K562 (cell line): Measurements from ENCODE around the gene ZCCHC17. TPM values are rescaled to one million over a fixed set of nuclear protein-coding genes. Genes with fewer than 3 reads are reported as not detected.

ENCODE experiments used
- ASH1L ChIP-seq: fragments of 450-650 bp; IDR thresholded peaks from 2 replicates; pipeline ENCODE4 v1.6.1; 2018; ENCODE audit warnings: borderline replicate concordance, mild to moderate bottlenecking, low read depth; ENCODE audit not compliant: partially characterized antibody
- BCOR ChIP-seq: fragments of 450-650 bp; IDR thresholded peaks from 2 replicates; pipeline ENCODE4 v1.6.1; 2016
- BRD4 ChIP-seq: fragments of 200-600 bp; sonication (generic); IDR thresholded peaks from 2 replicates; pipeline ENCODE4 v1.6.1; 2017; ENCODE audit warnings: inconsistent platforms
- MYC ChIP-seq, 2 experiments: fragments of 250-450 bp in 1 of 2; sonication (Bioruptor Pico) in 1 of 2; IDR thresholded peaks; 2 replicates each; pipeline versions ENCODE4 v1.5.1 to v1.6.1; 2012 to 2021; ENCODE audit warnings: low read depth in 2 of 2, borderline replicate concordance in 1 of 2, improper control_type of control experiment in 1 of 2, low read length in 1 of 2, mild to moderate bottlenecking in 1 of 2, moderate library complexity in 1 of 2
- TOE1 ChIP-seq, 2 experiments: fragments of 450-650 bp in 1 of 2; sonication (generic) in 1 of 2; formaldehyde crosslinking in 1 of 2; IDR thresholded peaks; 2 replicates each; pipeline versions ENCODE4 v1.7.1 to v1.8.0; 2016 to 2022; ENCODE audit warnings: borderline replicate concordance in 2 of 2, mild to moderate bottlenecking in 2 of 2, antibody characterized with exemption in 1 of 2, inconsistent platforms in 1 of 2, low read depth in 1 of 2, missing genetic modification reagents in 1 of 2, moderate library complexity in 1 of 2
- XRCC4 ChIP-seq: IDR thresholded peaks from one replicate; pipeline ENCODE4 v1.6.1; 2011; ENCODE audit not compliant: insufficient read depth, insufficient read length; ENCODE audit errors: extremely low read depth
- polyA plus RNA-seq, 8 experiments: library from polyadenylated mRNA; depleted of rRNA in 4 of 8; stranded (reverse) in 5 of 8; unstranded in 3 of 8; fragments of >200 nt; fragmentation: Nextera tagmentation in 2 of 8; fragmentation: Illumina TruSeq in 1 of 8; extraction: Ambion mirVana in 2 of 8; extraction: Trizol in 1 of 8; gene quantifications; 2 replicates each; pipeline versions ENCODE4 v1.2.1 to v1.2.3, GENCODE V29; 2011 to 2014; ENCODE audit warnings: inconsistent platforms in 1 of 8, missing spikeins in 1 of 8
- total RNA-seq, 7 experiments: library from RNA; depleted of rRNA in 6 of 7; stranded (reverse); fragments of >200 nt in 6 of 7; fragmentation: Illumina TruSeq in 2 of 7; extraction: Trizol in 2 of 7; gene quantifications; 2 replicates each; pipeline versions ENCODE4 v1.2.1 to v1.2.3, GENCODE V29; 2011 to 2021; ENCODE audit warnings: low replicate concordance in 1 of 7
- TF ChIP-seq, protein P1 (sequence below): sonication (generic); formaldehyde crosslinking; IDR thresholded peaks from 2 replicates; pipeline ENCODE4 v1.8.1; 2023; ENCODE audit warnings: missing genetic modification reagents, mild to moderate bottlenecking, borderline replicate concordance
- TF ChIP-seq, protein P2 (sequence below): sonication (generic); formaldehyde crosslinking; IDR thresholded peaks from 2 replicates; pipeline ENCODE4 v1.8.0; 2022; ENCODE audit warnings: missing genetic modification reagents, mild to moderate bottlenecking, borderline replicate concordance
- TF ChIP-seq, protein P3 (sequence below): fragments of 450-650 bp; formaldehyde crosslinking; IDR thresholded peaks from 2 replicates; pipeline ENCODE4 v1.4.0; 2022; ENCODE audit warnings: missing genetic modification characterization
- TF ChIP-seq, protein P4 (sequence below): sonication (generic); formaldehyde crosslinking; IDR thresholded peaks from 2 replicates; pipeline ENCODE4 v1.8.0; 2022; ENCODE audit warnings: mild to moderate bottlenecking, missing genetic modification reagents

The ZCCHC17 gene
- total and polyA plus RNA-seq, 9 of the 15 experiments (the other 6 are each of a cell fraction or from before 2014, with no cell fraction given) = 46.9 to 150 (median 74.7) TPM

DNA sequence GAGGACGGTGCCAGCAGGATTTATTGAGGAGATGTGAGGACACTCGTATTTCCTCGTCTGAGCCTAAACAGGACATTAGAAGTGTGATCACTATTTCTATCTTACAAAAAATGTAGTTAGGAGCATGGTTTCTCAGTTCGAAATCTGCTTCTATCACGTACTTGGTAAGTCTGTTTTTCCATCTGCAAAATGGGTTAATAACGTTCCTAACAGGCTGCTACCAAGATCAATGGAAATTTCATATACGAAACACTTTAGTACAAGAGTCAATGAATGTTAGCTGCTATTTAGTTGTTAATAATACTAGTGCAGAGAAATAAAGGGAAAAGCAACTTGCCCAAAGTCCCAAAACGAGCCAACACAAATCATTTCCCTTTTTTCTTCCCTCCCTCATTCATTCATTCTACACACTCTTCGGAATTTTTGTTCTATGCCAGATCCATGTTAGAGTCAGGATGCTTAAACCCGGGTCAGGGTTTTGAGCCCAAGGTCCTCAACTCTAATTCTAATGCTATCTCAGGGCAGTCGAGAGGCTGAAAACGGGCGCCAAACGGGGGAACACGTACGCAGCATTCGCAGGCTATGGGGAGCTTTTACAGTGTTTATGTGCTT is 852 bp upstream of the ZCCHC17 start (continued):
- TF ChIP-seq, protein P1, sequence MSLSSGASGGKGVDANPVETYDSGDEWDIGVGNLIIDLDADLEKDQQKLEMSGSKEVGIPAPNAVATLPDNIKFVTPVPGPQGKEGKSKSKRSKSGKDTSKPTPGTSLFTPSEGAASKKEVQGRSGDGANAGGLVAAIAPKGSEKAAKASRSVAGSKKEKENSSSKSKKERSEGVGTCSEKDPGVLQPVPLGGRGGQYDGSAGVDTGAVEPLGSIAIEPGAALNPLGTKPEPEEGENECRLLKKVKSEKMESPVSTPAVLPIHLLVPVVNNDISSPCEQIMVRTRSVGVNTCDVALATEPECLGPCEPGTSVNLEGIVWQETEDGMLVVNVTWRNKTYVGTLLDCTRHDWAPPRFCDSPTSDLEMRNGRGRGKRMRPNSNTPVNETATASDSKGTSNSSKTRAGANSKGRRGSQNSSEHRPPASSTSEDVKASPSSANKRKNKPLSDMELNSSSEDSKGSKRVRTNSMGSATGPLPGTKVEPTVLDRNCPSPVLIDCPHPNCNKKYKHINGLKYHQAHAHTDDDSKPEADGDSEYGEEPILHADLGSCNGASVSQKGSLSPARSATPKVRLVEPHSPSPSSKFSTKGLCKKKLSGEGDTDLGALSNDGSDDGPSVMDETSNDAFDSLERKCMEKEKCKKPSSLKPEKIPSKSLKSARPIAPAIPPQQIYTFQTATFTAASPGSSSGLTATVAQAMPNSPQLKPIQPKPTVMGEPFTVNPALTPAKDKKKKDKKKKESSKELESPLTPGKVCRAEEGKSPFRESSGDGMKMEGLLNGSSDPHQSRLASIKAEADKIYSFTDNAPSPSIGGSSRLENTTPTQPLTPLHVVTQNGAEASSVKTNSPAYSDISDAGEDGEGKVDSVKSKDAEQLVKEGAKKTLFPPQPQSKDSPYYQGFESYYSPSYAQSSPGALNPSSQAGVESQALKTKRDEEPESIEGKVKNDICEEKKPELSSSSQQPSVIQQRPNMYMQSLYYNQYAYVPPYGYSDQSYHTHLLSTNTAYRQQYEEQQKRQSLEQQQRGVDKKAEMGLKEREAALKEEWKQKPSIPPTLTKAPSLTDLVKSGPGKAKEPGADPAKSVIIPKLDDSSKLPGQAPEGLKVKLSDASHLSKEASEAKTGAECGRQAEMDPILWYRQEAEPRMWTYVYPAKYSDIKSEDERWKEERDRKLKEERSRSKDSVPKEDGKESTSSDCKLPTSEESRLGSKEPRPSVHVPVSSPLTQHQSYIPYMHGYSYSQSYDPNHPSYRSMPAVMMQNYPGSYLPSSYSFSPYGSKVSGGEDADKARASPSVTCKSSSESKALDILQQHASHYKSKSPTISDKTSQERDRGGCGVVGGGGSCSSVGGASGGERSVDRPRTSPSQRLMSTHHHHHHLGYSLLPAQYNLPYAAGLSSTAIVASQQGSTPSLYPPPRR = peak; percentile 25; the same call in 1 of the 2 replicates
- TF ChIP-seq BCOR = peak; percentile 79
- TF ChIP-seq XRCC4 = no peak
- peak; percentile 24 for TF ChIP-seq ASH1L
- peak; percentile 16; the same call in 1 of the 2 replicates for TF ChIP-seq BRD4
- no peak for TF ChIP-seq TOE1 (IDR thresholded peaks at IDR 0.05; ENCODE audit: borderline replicate concordance)
- 0 out of 2 replicates have a peak, but pooled peaks have one; percentile 41 for TF ChIP-seq TOE1 (CRISPR knock-in tag; IDR thresholded peaks at IDR 0.05; ENCODE audit: borderline replicate concordance, low read depth)
- TF ChIP-seq, protein P2, sequence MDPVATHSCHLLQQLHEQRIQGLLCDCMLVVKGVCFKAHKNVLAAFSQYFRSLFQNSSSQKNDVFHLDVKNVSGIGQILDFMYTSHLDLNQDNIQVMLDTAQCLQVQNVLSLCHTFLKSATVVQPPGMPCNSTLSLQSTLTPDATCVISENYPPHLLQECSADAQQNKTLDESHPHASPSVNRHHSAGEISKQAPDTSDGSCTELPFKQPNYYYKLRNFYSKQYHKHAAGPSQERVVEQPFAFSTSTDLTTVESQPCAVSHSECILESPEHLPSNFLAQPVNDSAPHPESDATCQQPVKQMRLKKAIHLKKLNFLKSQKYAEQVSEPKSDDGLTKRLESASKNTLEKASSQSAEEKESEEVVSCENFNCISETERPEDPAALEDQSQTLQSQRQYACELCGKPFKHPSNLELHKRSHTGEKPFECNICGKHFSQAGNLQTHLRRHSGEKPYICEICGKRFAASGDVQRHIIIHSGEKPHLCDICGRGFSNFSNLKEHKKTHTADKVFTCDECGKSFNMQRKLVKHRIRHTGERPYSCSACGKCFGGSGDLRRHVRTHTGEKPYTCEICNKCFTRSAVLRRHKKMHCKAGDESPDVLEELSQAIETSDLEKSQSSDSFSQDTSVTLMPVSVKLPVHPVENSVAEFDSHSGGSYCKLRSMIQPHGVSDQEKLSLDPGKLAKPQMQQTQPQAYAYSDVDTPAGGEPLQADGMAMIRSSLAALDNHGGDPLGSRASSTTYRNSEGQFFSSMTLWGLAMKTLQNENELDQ = 0 out of 2 replicates have a peak, but pooled peaks have one; percentile 12
- TF ChIP-seq, protein P3, sequence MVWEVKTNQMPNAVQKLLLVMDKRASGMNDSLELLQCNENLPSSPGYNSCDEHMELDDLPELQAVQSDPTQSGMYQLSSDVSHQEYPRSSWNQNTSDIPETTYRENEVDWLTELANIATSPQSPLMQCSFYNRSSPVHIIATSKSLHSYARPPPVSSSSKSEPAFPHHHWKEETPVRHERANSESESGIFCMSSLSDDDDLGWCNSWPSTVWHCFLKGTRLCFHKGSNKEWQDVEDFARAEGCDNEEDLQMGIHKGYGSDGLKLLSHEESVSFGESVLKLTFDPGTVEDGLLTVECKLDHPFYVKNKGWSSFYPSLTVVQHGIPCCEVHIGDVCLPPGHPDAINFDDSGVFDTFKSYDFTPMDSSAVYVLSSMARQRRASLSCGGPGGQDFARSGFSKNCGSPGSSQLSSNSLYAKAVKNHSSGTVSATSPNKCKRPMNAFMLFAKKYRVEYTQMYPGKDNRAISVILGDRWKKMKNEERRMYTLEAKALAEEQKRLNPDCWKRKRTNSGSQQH (CRISPR knock-in tag) = 0 out of 2 replicates have a peak, but pooled peaks have one; percentile 5
- no peak for TF ChIP-seq MYC (IDR thresholded peaks at IDR 0.05; ENCODE audit: low read depth, low read length)
- TF ChIP-seq MYC (CRISPR knock-in tag; IDR thresholded peaks at IDR 0.05; ENCODE audit: borderline replicate concordance, low read depth) = no peak
- TF ChIP-seq, protein P4, sequence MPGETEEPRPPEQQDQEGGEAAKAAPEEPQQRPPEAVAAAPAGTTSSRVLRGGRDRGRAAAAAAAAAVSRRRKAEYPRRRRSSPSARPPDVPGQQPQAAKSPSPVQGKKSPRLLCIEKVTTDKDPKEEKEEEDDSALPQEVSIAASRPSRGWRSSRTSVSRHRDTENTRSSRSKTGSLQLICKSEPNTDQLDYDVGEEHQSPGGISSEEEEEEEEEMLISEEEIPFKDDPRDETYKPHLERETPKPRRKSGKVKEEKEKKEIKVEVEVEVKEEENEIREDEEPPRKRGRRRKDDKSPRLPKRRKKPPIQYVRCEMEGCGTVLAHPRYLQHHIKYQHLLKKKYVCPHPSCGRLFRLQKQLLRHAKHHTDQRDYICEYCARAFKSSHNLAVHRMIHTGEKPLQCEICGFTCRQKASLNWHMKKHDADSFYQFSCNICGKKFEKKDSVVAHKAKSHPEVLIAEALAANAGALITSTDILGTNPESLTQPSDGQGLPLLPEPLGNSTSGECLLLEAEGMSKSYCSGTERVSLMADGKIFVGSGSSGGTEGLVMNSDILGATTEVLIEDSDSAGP (CRISPR knock-in tag) = 0 out of 2 replicates have a peak, but pooled peaks have one; percentile 21
- TF ChIP-seq, all 486 proteins: peak for 28
